ENCODE measurements around the gene TEX26. TPM values are rescaled to one million over a fixed set of nuclear protein-coding genes. Genes with fewer than 3 reads are reported as not detected.

TEX26 gene
- total and polyA plus RNA-seq, 2 of the 4 experiments (the other 2 are of a cell fraction) = not detected

- intact Hi-C loops (cut with micrococcal nuclease) (loop anchor here (10.0 kb wide), 1 partner anchor 167 kb away; no protein-coding TSS in a partner anchor), dilution Hi-C loops (cut with HindIII; ENCODE audit: low sequenced_read_pairs, unreplicated experiment) (no loop called here), in situ Hi-C loops (cut with MboI; ENCODE audit: low sequenced_read_pairs) (no loop called here)
- TF ChIP-seq MAZ (IDR thresholded peaks at IDR 0.05; ENCODE audit: borderline replicate concordance, low read depth, low read length) (no peak), MXI1 (IDR thresholded peaks at IDR 0.05; ENCODE audit: borderline replicate concordance, low read depth, low read length) (no peak), CEBPB (IDR thresholded peaks at IDR 0.05; ENCODE audit: low read depth, low read length) (peak; percentile 69), FOS (IDR thresholded peaks at IDR 0.05; ENCODE audit: low read depth, low read length) (no peak), CHD1 (IDR thresholded peaks at IDR 0.05; ENCODE audit: low read depth, low read length) (no peak)
- peak overlapping the region; percentile 71; the same call in 1 of the 3 replicates for H2BK15ac ChIP-seq (ENCODE audit: low read depth, low read length)
- H3K36me3 ChIP-seq (ENCODE audit: control insufficient read depth, insufficient read depth, low read length) = no peaks in the 10 kb centered on the region
- H3K79me1 ChIP-seq (ENCODE audit: low read depth in 1 of 2, low read length in 2 of 2) = no peaks in the 10 kb centered on the region
- peak overlapping the region; percentile 41 for H3K4me2 ChIP-seq (ENCODE audit: low read depth, low read length)
- peak overlapping the region; percentile 67; the same call in 1 of the 2 replicates for H2AK5ac ChIP-seq (ENCODE audit: low read depth, low read length)
- H3K56ac ChIP-seq (ENCODE audit: extremely low read depth, insufficient read depth, low read length) = no peak overlapping the region
- H3K18ac ChIP-seq (ENCODE audit: low read depth, low read length) = peak overlapping the region; percentile 90
- peaks cover 22% of the 10 kb centered on the region for H3K4me1 ChIP-seq (ENCODE audit: control insufficient read depth, insufficient read depth, low read length)
- H4K20me1 ChIP-seq (ENCODE audit: insufficient read depth, low read length) = no peaks in the 10 kb centered on the region
- H3K9me3 ChIP-seq (ENCODE audit: control insufficient read depth, insufficient read depth, low read length) = no peaks in the 10 kb centered on the region
- BruUV-seq (replicated peaks) = no TSS peak
- peak overlapping the region; percentile 84; the same call in 1 of the 2 replicates for H4K5ac ChIP-seq (ENCODE audit: low read depth, low read length)
- POLR2A ChIA-PET (ENCODE audit: unreplicated experiment) = no interaction called here
- ATAC-seq (ENCODE audit: low read depth) (peak; percentile 57), DNase-seq (peak; percentile 63)
- no peak overlapping the region for H3K4me3 ChIP-seq (ENCODE audit: insufficient read depth, low read depth, low read length)
- H2AK9ac ChIP-seq (replicated peaks; ENCODE audit: low read depth, low read length, poor library complexity) = no peak overlapping the region
- no CpG with 5 or more reads among the region's 2 CpGs for WGBS, 2 experiments (ENCODE audit: extremely low coverage in 2 of 2, insufficient read length in 1 of 2)
- peak overlapping the region; percentile 35; the same call in 1 of the 2 replicates for H3K27ac ChIP-seq (ENCODE audit: insufficient read depth, low read length)
- peak overlapping the region; percentile 43 to 44; a peak in 2 of 4 replicates for H4K8ac ChIP-seq (ENCODE audit: low read depth in 2 of 2, low read length in 2 of 2)
- H2AFZ ChIP-seq (replicated peaks; ENCODE audit: low read length, poor library complexity) = no peak overlapping the region
- no peaks in the 10 kb centered on the region for H3K27me3 ChIP-seq (ENCODE audit: control insufficient read depth, insufficient read depth, low read length)
- peak overlapping the region; percentile 75 for H2BK20ac ChIP-seq (ENCODE audit: low read depth, low read length)
- 0 out of 2 replicates have a peak overlapping the region, but pooled peaks have one; percentile 3 for H3K9ac ChIP-seq (ENCODE audit: low read depth, low read length)
- no peaks in the 10 kb centered on the region; the same call in 1 of the 2 replicates for H3K9me1 ChIP-seq (ENCODE audit: insufficient read depth, low read length)
- CTCF ChIA-PET = interaction anchor here (0.6 kb wide), 1 partner anchor 610 kb away, joined by 3 read pairs; no protein-coding TSS in a partner anchor
- peak overlapping the region; percentile 70 for H3K4ac ChIP-seq (ENCODE audit: low read depth, low read length)
- peak overlapping the region; percentile 76 for H2BK5ac ChIP-seq (ENCODE audit: low read depth, low read length, poor library complexity, severe bottlenecking)
- peak overlapping the region; percentile 80 for H3K14ac ChIP-seq (replicated peaks; ENCODE audit: low read depth, low read length)
- H4K91ac ChIP-seq (ENCODE audit: insufficient read depth, low read depth, low read length) = 0 out of 2 replicates have a peak overlapping the region, but pooled peaks have one; percentile 26
- H3K23ac ChIP-seq (ENCODE audit: low read depth, low read length) = no peak overlapping the region
- peak overlapping the region; percentile 70; the same call in 1 of the 2 replicates for H2BK120ac ChIP-seq (ENCODE audit: low read depth, low read length)
Measured at GRCh38 chr13:30971575-30971974, 39.1 kb downstream of the TEX26 start.

All from IMR-90 (cell line).